Endothelial cell of umbilical vein (primary cell): ENCODE data around the gene IQCB1.

Source experiments
- CTCF ChIP-seq, 2 donors: IDR thresholded peaks; 1 replicate in 1 of 2; 2 replicates in 1 of 2; pipeline ENCODE4 v1.5.1; 2011; ENCODE audit warnings: low read length in 2 of 2, mild to moderate bottlenecking in 2 of 2, moderate library complexity in 2 of 2, control low read depth in 1 of 2, inconsistent platforms in 1 of 2, low read depth in 1 of 2; ENCODE audit not compliant: insufficient read depth in 1 of 2; ENCODE audit errors: extremely low read depth in 1 of 2
- GATA2 ChIP-seq: IDR thresholded peaks from 2 replicates; pipeline ENCODE4 v1.7.0; 2011; ENCODE audit warnings: low read depth, mild to moderate bottlenecking, moderate library complexity, mixed read lengths, low read length; ENCODE audit not compliant: insufficient read length, insufficient read depth
- JUN ChIP-seq: IDR thresholded peaks from 2 replicates; pipeline ENCODE4 v1.6.1; 2011; ENCODE audit warnings: borderline replicate concordance, low read depth; ENCODE audit not compliant: insufficient read length, insufficient read depth

- no peak for TF ChIP-seq CTCF (IDR thresholded peaks at IDR 0.05; ENCODE audit: extremely low read depth in 1 of 2, insufficient read depth in 1 of 2, low read depth in 1 of 2, low read length in 2 of 2)
- no peak for TF ChIP-seq GATA2
- TF ChIP-seq JUN: no peak
Observed at GRCh38 chr3:121803771-121804320, 31.0 kb downstream of the IQCB1 start.
